GM12878 (cell line): Measurements from ENCODE around the gene CCDC17. TPM values are rescaled to one million over a fixed set of nuclear protein-coding genes. Genes with fewer than 3 reads are reported as not detected.

Experiments used
- ATAC-seq: fragments of 200-7000 bp; cut with Tn5 transposase; 3 replicates; pipeline ENCODE4 v1.9.1; 2020; ENCODE audit warnings: mild to moderate bottlenecking, moderate library complexity
- BruUV-seq: library from RNA; stranded (reverse); fragments of 400-500 nt; replicated peaks from 2 replicates; lab custom pipeline; 2021; lab: Mats Ljungman, UMichigan
- CTCF ChIA-PET: fragments of 300-600 bp; sonication (Branson Sonifier 250); formaldehyde crosslinking; extraction: SDS; loops from one replicate; lab custom pipeline; 2021; ENCODE audit warnings: inconsistent platforms; lab: Yijun Ruan, JAX
- POLR2A ChIA-PET: fragments of 350-600 bp; formaldehyde crosslinking; extraction: SDS; loops from one replicate; lab custom pipeline; 2021; ENCODE audit warnings: inconsistent platforms; lab: Charles Lee
- RAD21 ChIA-PET: fragments of 300-600 bp; sonication (Branson Sonifier 250); formaldehyde crosslinking; loops from one replicate; lab custom pipeline; 2023; ENCODE audit warnings: antibody characterized with exemption; ENCODE audit not compliant: unreplicated experiment; lab: Charles Lee
- SMC1A ChIA-PET: fragments of 300-600 bp; sonication (Branson Sonifier 250); formaldehyde crosslinking; loops from one replicate; lab custom pipeline; 2023; ENCODE audit not compliant: unreplicated experiment, uncharacterized antibody; lab: Charles Lee
- DNase-seq: peaks from one replicate; pipeline ENCODE4 v3.0.0-alpha.2; 2011; ENCODE audit warnings: low read depth, low spot score
- FAIRE-seq: peaks from 3 replicates; lab custom pipeline; 2011; peaks lifted over from hg19 to GRCh38; lab: Jason Lieb, UNC
- H2AFZ ChIP-seq: 2 replicates; pipeline ENCODE4 v1.6.0; 2011; ENCODE audit warnings: low read depth, low read length, control low read depth; ENCODE audit not compliant: control insufficient read depth
- H3K27ac ChIP-seq: 2 replicates; pipeline ENCODE4 v1.5.1; 2011; ENCODE audit warnings: control low read depth; ENCODE audit not compliant: control insufficient read depth, insufficient read depth
- H3K27me3 ChIP-seq, 2 experiments: replicated peaks in 1 of 2; 2 replicates each; pipeline versions ENCODE4 v1.6.0 to v1.6.1; 2011; ENCODE audit warnings: low read length in 1 of 2; ENCODE audit not compliant: control insufficient read depth in 2 of 2, insufficient read depth in 2 of 2
- H3K36me3 ChIP-seq, 2 experiments: 2 replicates each; pipeline ENCODE4 v1.5.1; 2011; ENCODE audit warnings: low read length in 1 of 2; ENCODE audit not compliant: control insufficient read depth in 2 of 2, insufficient read depth in 2 of 2
- H3K4me1 ChIP-seq: 2 replicates; pipeline ENCODE4 v1.6.1; 2011; ENCODE audit warnings: mild to moderate bottlenecking, low read length, moderate library complexity, mixed read lengths; ENCODE audit not compliant: control insufficient read depth, insufficient read depth
- H3K4me2 ChIP-seq: 2 replicates; pipeline ENCODE4 v1.6.0; 2011; ENCODE audit warnings: control low read depth; ENCODE audit not compliant: control insufficient read depth, insufficient read depth
- H3K4me3 ChIP-seq: fragments of 200-600 bp; sonication (generic); 2 replicates; pipeline ENCODE4 v1.5.1; 2016
- H3K79me2 ChIP-seq: 2 replicates; pipeline ENCODE4 v1.6.0; 2011; ENCODE audit warnings: low read length; ENCODE audit not compliant: control insufficient read depth, insufficient read depth
- H3K9ac ChIP-seq: 2 replicates; pipeline ENCODE4 v1.8.0; 2011; ENCODE audit warnings: low read length, control low read depth, mixed read lengths; ENCODE audit not compliant: control insufficient read depth, insufficient read depth
- H3K9me3 ChIP-seq: replicated peaks from 3 replicates; pipeline ENCODE4 v1.5.1; 2011; ENCODE audit warnings: mild to moderate bottlenecking, low read length; ENCODE audit not compliant: control insufficient read depth, insufficient read depth
- H4K20me1 ChIP-seq: 2 replicates; pipeline ENCODE4 v1.6.0; 2011; ENCODE audit not compliant: control insufficient read depth, insufficient read depth
- NFYB ChIP-seq: IDR thresholded peaks from 2 replicates; pipeline ENCODE4 v1.6.1; 2011; ENCODE audit warnings: low read depth, mild to moderate bottlenecking, low read length, improper control_type of control experiment, moderate library complexity; ENCODE audit not compliant: insufficient read depth
- POLR2A ChIP-seq: IDR thresholded peaks from 2 replicates; pipeline ENCODE4 v1.6.1; 2011; ENCODE audit warnings: low read depth, mild to moderate bottlenecking, low read length
- POLR2AphosphoS5 ChIP-seq: IDR thresholded peaks from 2 replicates; pipeline ENCODE4 v1.6.1; 2011; ENCODE audit warnings: mild to moderate bottlenecking, low read length, inconsistent platforms
- RAD21 ChIP-seq: IDR thresholded peaks from 2 replicates; pipeline ENCODE4 v1.6.1; 2011; ENCODE audit warnings: mild to moderate bottlenecking, low read depth, low read length, moderate library complexity; ENCODE audit not compliant: insufficient read depth
- RUNX3 ChIP-seq: IDR thresholded peaks from 2 replicates; pipeline ENCODE4 v1.6.1; 2012; ENCODE audit warnings: low read length, inconsistent platforms
- SREBF1 ChIP-seq: IDR thresholded peaks from 2 replicates; pipeline ENCODE4 v1.6.1; 2012; ENCODE audit warnings: mild to moderate bottlenecking, low read length
- WGBS: methylation state at CpG from one replicate; pipeline ENCODE4 v1.1.6; 2016; ENCODE audit warnings: low lambda C conversion rate; ENCODE audit not compliant: insufficient replicate concordance, insufficient coverage; ENCODE audit errors: missing lambda C conversion rate; 5-methylcytosine and 5-hydroxymethylcytosine counted together
- in situ Hi-C: fragments of 300-500 bp; cut with MboI; formaldehyde crosslinking; loops from 9 replicates; pipeline ENCODE4 v1.14.3; 2018; ENCODE audit warnings: mixed read lengths
- intact Hi-C: fragments of 100-400 bp; cut with micrococcal nuclease; formaldehyde crosslinking; loops from one replicate; pipeline ENCODE4 v1.14.2; 2022; ENCODE audit not compliant: unreplicated experiment
- polyA plus RNA-seq, 11 experiments: library from polyadenylated mRNA; depleted of rRNA in 4 of 11; unstranded in 6 of 11; stranded (reverse) in 5 of 11; fragments of >200 nt; fragmentation: Nextera tagmentation in 4 of 11; fragmentation: Illumina TruSeq in 1 of 11; extraction: Ambion mirVana in 4 of 11; extraction: Trizol in 1 of 11; gene quantifications; 1 replicate in 1 of 11; 2 replicates in 10 of 11; pipeline versions ENCODE4 v1.2.1 to v1.2.3, GENCODE V29; 2011 to 2016; ENCODE audit warnings: inconsistent platforms in 2 of 11, missing spikeins in 2 of 11, low read depth in 1 of 11
- total RNA-seq, 4 experiments: library from RNA; depleted of rRNA in 3 of 4; stranded (reverse); fragments of >200 nt in 3 of 4; fragmentation: Illumina TruSeq in 1 of 4; extraction: Trizol in 1 of 4; gene quantifications; 2 replicates each; pipeline versions ENCODE4 v1.2.1 to v1.2.3, GENCODE V29; 2013 to 2021
- TF ChIP-seq, protein P1 (sequence below): IDR thresholded peaks from 2 replicates; pipeline ENCODE4 v1.6.1; 2011; ENCODE audit warnings: mild to moderate bottlenecking, low read depth, low read length, moderate library complexity; ENCODE audit not compliant: insufficient replicate concordance
- TF ChIP-seq, protein P2 (sequence below): fragments of 450-650 bp; IDR thresholded peaks from 2 replicates; pipeline ENCODE4 v1.6.1; 2017; ENCODE audit warnings: mild to moderate bottlenecking
- TF ChIP-seq, protein P3 (sequence below): IDR thresholded peaks from 2 replicates; pipeline ENCODE4 v1.6.1; 2011; ENCODE audit warnings: borderline replicate concordance, low read depth, mild to moderate bottlenecking, moderate library complexity, low read length; ENCODE audit not compliant: insufficient read depth, poor library complexity, severe bottlenecking
- TF ChIP-seq, protein P4 (sequence below): fragments of 450-650 bp; IDR thresholded peaks from 2 replicates; pipeline ENCODE4 v1.6.1; 2016; ENCODE audit warnings: mild to moderate bottlenecking

The CCDC17 gene
- total and polyA plus RNA-seq, 10 of the 15 experiments (the other 5 are each of a cell fraction or from before 2014, with no cell fraction given) = 0.15 to 1.9 (median 0.69) TPM

DNA sequence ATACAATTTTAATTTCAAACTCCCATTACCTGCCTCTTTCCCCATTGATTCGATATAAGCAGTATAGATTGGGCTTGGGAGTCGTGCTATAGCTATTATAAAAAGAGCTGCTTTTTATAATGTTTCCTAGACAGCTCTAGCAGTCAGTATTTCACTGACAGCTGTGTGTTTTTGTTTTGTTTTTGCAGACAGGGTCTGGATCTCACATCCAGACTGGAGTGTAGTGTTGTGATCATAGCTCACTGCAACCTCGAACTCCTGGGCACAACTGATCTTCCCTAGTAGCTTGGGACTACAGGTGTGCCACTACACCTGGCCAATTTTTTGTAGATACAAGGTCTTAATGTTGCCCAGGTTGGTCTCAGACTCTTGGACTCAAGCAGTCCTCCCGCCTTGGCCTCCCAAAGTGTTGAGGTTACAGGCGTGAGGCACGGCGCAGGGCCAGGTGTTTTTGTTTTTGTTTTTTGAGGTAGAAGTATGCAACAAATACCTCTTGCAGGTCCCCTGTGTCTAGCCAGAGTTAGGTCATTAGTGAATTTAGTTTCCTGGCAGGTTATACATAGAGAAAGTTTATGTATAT is 38.3 kb downstream of the CCDC17 start (continued):
- TF ChIP-seq, protein P1, sequence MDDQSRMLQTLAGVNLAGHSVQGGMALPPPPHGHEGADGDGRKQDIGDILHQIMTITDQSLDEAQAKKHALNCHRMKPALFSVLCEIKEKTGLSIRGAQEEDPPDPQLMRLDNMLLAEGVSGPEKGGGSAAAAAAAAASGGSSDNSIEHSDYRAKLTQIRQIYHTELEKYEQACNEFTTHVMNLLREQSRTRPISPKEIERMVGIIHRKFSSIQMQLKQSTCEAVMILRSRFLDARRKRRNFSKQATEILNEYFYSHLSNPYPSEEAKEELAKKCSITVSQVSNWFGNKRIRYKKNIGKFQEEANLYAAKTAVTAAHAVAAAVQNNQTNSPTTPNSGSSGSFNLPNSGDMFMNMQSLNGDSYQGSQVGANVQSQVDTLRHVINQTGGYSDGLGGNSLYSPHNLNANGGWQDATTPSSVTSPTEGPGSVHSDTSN = no peak
- TF ChIP-seq NFYB (no peak), POLR2AphosphoS5 (no peak), SREBF1 (no peak), RUNX3 (no peak)

DNA sequence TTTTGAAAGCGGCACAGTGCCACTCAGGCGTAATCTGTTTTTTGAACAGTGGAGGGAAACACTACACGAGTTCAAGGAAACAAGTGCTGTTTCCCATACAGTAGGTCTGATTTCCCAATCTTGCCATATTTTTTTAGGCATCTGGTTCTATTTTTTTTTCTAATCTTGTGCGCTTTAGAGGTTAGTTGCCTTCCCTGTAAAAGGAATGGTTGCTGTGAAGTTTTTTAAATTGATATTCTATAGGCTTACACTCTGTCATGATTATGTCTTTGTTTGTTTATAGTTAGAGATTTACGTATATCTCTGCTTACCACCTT is 38.8 kb downstream of the CCDC17 start:
- peak overlapping the region; percentile 98 for H3K9ac ChIP-seq
- in situ Hi-C loops = no loop called here
- no peak for FAIRE-seq
- no peak for ATAC-seq
- H3K79me2 ChIP-seq = peaks cover 60% of the 10 kb centered on the region
- peak overlapping the region; percentile 93 for H3K4me2 ChIP-seq
- TF ChIP-seq, protein P2, sequence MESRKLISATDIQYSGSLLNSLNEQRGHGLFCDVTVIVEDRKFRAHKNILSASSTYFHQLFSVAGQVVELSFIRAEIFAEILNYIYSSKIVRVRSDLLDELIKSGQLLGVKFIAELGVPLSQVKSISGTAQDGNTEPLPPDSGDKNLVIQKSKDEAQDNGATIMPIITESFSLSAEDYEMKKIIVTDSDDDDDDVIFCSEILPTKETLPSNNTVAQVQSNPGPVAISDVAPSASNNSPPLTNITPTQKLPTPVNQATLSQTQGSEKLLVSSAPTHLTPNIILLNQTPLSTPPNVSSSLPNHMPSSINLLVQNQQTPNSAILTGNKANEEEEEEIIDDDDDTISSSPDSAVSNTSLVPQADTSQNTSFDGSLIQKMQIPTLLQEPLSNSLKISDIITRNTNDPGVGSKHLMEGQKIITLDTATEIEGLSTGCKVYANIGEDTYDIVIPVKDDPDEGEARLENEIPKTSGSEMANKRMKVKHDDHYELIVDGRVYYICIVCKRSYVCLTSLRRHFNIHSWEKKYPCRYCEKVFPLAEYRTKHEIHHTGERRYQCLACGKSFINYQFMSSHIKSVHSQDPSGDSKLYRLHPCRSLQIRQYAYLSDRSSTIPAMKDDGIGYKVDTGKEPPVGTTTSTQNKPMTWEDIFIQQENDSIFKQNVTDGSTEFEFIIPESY = no peak
- TF ChIP-seq, protein P3, sequence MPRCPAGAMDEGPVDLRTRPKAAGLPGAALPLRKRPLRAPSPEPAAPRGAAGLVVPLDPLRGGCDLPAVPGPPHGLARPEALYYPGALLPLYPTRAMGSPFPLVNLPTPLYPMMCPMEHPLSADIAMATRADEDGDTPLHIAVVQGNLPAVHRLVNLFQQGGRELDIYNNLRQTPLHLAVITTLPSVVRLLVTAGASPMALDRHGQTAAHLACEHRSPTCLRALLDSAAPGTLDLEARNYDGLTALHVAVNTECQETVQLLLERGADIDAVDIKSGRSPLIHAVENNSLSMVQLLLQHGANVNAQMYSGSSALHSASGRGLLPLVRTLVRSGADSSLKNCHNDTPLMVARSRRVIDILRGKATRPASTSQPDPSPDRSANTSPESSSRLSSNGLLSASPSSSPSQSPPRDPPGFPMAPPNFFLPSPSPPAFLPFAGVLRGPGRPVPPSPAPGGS = no peak
- TF ChIP-seq, protein P4, sequence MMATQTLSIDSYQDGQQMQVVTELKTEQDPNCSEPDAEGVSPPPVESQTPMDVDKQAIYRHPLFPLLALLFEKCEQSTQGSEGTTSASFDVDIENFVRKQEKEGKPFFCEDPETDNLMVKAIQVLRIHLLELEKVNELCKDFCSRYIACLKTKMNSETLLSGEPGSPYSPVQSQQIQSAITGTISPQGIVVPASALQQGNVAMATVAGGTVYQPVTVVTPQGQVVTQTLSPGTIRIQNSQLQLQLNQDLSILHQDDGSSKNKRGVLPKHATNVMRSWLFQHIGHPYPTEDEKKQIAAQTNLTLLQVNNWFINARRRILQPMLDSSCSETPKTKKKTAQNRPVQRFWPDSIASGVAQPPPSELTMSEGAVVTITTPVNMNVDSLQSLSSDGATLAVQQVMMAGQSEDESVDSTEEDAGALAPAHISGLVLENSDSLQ = peak; percentile 42; the same call in 1 of the 2 replicates
- TF ChIP-seq POLR2A = no peak
- no peak for TF ChIP-seq RAD21
- H3K27ac ChIP-seq = no peak overlapping the region; the same call in 1 of the 2 replicates
- no peak overlapping the region for H2AFZ ChIP-seq
- intact Hi-C loops = loop anchor here (2.0 to 10.0 kb wide), 2 partner anchors 64 to 570 kb away; partner anchors contain the start of genes HECTD3, PRDX1 and UROD
- CTCF ChIA-PET = interaction anchor here (0.5 to 7.8 kb wide), 3 partner anchors 15 to 117 kb away, joined by 5 to 70 read pairs (median 17); no protein-coding TSS in a partner anchor
- H4K20me1 ChIP-seq = peaks cover 4% of the 10 kb centered on the region; the same call in 1 of the 2 replicates
- H3K4me3 ChIP-seq = peak overlapping the region; percentile 94
- H3K27me3 ChIP-seq = no peaks in the 10 kb centered on the region
- H3K36me3 ChIP-seq = peaks cover 0 to 3% of the 10 kb centered on the region in 2 experiments; a peak in 2 of 4 replicates
- no TSS peak for BruUV-seq
- SMC1A ChIA-PET = interaction anchor here (0.9 to 3.3 kb wide), 8 partner anchors 34 to 573 kb away, joined by 3 to 17 read pairs (median 6); partner anchors contain the start of genes AKR1A1, CCDC163, MMACHC and UROD
- RAD21 ChIA-PET = interaction anchor here (0.9 to 5.8 kb wide), 7 partner anchors 34 to 575 kb away, joined by 3 to 24 read pairs (median 4); partner anchors contain the start of genes AKR1A1, CCDC163, HECTD3 and MMACHC
- 8% methylated on average over 5 of the region's 5 CpGs for WGBS
- no peaks in the 10 kb centered on the region for H3K9me3 ChIP-seq
- POLR2A ChIA-PET = interaction anchor here (0.6 to 3.7 kb wide), 11 partner anchors 40 to 844 kb away, joined by 3 to 35 read pairs (median 5); partner anchors contain the start of genes CCDC163, GPBP1L1, MMACHC and MUTYH
- peaks cover 12% of the 10 kb centered on the region; the same call in 1 of the 2 replicates for H3K4me1 ChIP-seq
- DNase-seq = no peak
